T-helper 1 cell treated with Interleukin-12 subunit alpha and Interleukin-12 subunit beta and Interleukin-4 antibody, amounts not matched to agents 30 μg/mL and 1 μg/mL, for 36 hours (primary cell): ENCODE results near the gene WIZ.
"Not testable (repeated sequence)": the region's sequence is repeated elsewhere in the genome, so short reads cannot be mapped to it uniquely, and the experiment has no call there.

Source experiments
- H3K27ac Mint-ChIP-seq: one replicate; pipeline ENCODE4 v1.8.0; 2021; ENCODE audit warnings: mild to moderate bottlenecking, mixed read lengths
- H3K27me3 Mint-ChIP-seq: one replicate; pipeline ENCODE4 v1.8.0; 2021; ENCODE audit warnings: low read depth, mixed read lengths
- H3K36me3 Mint-ChIP-seq: one replicate; pipeline ENCODE4 v1.8.0; 2021; ENCODE audit warnings: low read depth, mixed read lengths
- H3K4me1 Mint-ChIP-seq: one replicate; pipeline ENCODE4 v1.8.0; 2021; ENCODE audit warnings: low read depth, mixed read lengths
- H3K4me3 Mint-ChIP-seq: one replicate; pipeline ENCODE4 v1.8.0; 2021; ENCODE audit warnings: mild to moderate bottlenecking, moderate library complexity, mixed read lengths
- H3K9me3 Mint-ChIP-seq: one replicate; pipeline ENCODE4 v1.8.0; 2021; ENCODE audit warnings: mixed read lengths

The WIZ gene

DNA sequence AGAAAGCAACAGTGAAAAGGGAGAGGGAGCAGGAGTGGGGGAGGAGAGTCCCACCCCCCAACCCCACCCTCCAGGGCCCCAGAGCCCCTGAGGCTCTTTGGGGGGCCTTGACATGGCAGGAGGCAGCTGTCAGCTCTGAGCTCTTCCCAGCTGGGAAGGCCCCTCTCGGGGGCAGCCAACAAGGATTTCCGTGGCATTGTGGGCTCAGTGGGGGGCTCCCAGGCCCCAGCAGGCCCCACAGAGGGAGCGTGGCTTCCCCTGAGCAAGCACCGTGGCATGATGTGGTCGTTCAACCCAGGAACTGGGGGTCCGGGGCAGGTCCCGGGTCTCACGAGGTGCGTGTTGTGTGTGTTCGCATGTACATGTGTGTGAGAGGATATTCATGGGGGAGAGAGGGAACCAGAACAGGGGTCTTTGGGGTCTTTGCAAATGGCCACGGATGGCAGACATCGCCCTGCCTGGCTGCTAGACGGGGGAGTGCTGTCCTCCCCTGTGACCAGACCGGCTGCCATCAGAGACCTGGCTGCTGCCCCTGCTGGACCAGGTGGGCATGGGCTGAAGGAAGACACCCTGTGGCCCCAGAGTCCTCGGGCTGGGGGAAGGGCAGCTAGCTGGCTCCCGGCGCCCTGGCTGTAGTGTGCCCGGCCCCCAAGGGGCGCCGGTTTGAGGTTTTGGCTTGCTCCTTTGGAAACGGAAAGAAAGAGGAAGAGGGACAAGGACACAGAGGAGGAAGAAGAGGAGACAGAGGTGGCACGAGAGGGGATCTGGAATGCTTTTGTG is 27.3 kb downstream of the WIZ start:
- Mint-ChIP-seq H3K4me1 (peaks cover 19% of the 10 kb centered on the region), H3K27ac (no peak overlapping the region), H3K36me3 (peaks cover 39% of the 10 kb centered on the region), H3K27me3 (no peaks in the 10 kb centered on the region), H3K4me3 (no peak overlapping the region), H3K9me3 (peaks cover 4% of the 10 kb centered on the region)

- Mint-ChIP-seq H3K4me3 (no peak overlapping the region), H3K27me3 (no peaks in the 10 kb centered on the region), H3K9me3 (peaks cover 4% of the 10 kb centered on the region), H3K36me3 (peaks cover 38% of the 10 kb centered on the region), H3K27ac (no peak overlapping the region), H3K4me1 (peaks cover 22% of the 10 kb centered on the region)
These were observed 28.0 kb downstream of the WIZ start for GRCh38 chr19:15421721-15422260.

- no peak overlapping the region for H3K4me3 Mint-ChIP-seq
- no peak overlapping the region for H3K27ac Mint-ChIP-seq
- H3K9me3 Mint-ChIP-seq = peaks cover 4% of the 10 kb centered on the region
- H3K27me3 Mint-ChIP-seq = no peaks in the 10 kb centered on the region
- peaks cover 27% of the 10 kb centered on the region for H3K4me1 Mint-ChIP-seq
- peaks cover 36% of the 10 kb centered on the region for H3K36me3 Mint-ChIP-seq
These were observed 28.5 kb downstream of the WIZ start for GRCh38 chr19:15421136-15421695.

- H3K4me1 Mint-ChIP-seq = peaks cover 25% of the 10 kb centered on the region
- H3K27ac Mint-ChIP-seq = no peak overlapping the region
- peaks cover 33% of the 10 kb centered on the region for H3K36me3 Mint-ChIP-seq
- peaks cover 4% of the 10 kb centered on the region for H3K9me3 Mint-ChIP-seq
- no peaks in the 10 kb centered on the region for H3K27me3 Mint-ChIP-seq
- H3K4me3 Mint-ChIP-seq = peak overlapping the region; percentile 99
These were observed 30.2 kb downstream of the WIZ start for GRCh38 chr19:15419413-15420025.

GRCh38 chr19:15418579-15419412 is 31.0 kb downstream of the WIZ start, which contains the start of gene AKAP8L:
Gene AKAP8L (minus strand): TSS chr19:15418988. CDS start chr19:15418923, 65 bp downstream.
- peak within 1 kb of the TSS; percentile 99 for H3K4me3 Mint-ChIP-seq
- H3K36me3 Mint-ChIP-seq = peaks cover 27% of the 10 kb centered on the region
- peaks cover 4% of the 10 kb centered on the region for H3K9me3 Mint-ChIP-seq
- peak within 1 kb of the TSS; percentile 99 for H3K27ac Mint-ChIP-seq
- H3K27me3 Mint-ChIP-seq = no peaks in the 10 kb centered on the region
- H3K4me1 Mint-ChIP-seq = peaks cover 25% of the 10 kb centered on the region

- Mint-ChIP-seq H3K27ac (peak overlapping the region; percentile 99), H3K27me3 (no peaks in the 10 kb centered on the region), H3K4me1 (peaks cover 27% of the 10 kb centered on the region), H3K36me3 (peaks cover 21% of the 10 kb centered on the region), H3K4me3 (peak overlapping the region; percentile 99), H3K9me3 (no peaks in the 10 kb centered on the region)
These were observed 31.6 kb downstream of the WIZ start for GRCh38 chr19:15418231-15418578.

DNA sequence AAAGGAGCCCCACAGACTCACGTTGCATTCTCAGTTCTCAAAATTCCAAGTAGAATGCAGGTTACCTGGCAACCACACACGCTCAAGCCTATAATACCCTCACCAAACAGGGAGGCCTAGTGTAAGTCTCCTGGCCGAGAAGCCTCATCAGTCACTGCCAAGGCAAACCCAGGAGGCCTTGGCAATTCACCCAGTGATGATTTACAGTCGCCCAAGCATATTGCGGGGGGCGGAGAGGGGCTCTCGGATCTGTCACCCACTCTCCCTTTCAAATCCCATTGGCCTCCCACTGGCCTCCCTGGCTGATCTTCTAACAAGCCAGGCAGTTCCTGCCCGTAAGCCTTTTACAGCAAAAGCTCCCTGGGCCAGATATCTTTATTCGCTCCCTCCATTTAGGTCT is 32.1 kb downstream of the WIZ start:
- peak overlapping the region; percentile 99 for H3K4me3 Mint-ChIP-seq
- peak overlapping the region; percentile 99 for H3K27ac Mint-ChIP-seq
- H3K36me3 Mint-ChIP-seq = peaks cover 16% of the 10 kb centered on the region
- H3K27me3 Mint-ChIP-seq = no peaks in the 10 kb centered on the region
- no peaks in the 10 kb centered on the region for H3K9me3 Mint-ChIP-seq
- peaks cover 31% of the 10 kb centered on the region for H3K4me1 Mint-ChIP-seq

DNA sequence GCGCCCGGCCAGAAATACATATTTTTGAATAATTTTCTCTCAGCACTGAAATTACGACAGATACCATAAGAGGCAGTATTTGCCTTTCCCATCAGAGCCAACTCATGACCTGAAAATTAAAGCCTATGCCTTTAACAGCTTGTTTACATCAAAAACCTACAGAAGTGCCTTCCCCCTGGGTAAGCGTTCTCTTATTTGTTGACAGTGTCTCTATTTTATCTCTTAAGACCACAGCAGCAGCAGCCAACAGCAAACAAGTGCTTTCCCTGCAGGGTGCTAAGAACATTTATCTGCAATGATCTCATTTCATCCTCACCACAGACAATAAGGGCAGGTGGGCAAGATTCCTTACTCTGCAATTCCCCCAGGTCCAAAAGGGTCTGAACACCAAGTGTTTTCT is 36.9 kb downstream of the WIZ start:
- peaks cover 20% of the 10 kb centered on the region for H3K4me1 Mint-ChIP-seq
- no peak overlapping the region for H3K4me3 Mint-ChIP-seq
- no peaks in the 10 kb centered on the region for H3K27me3 Mint-ChIP-seq
- no peaks in the 10 kb centered on the region for H3K9me3 Mint-ChIP-seq
- no peak overlapping the region for H3K27ac Mint-ChIP-seq
- peaks cover 7% of the 10 kb centered on the region for H3K36me3 Mint-ChIP-seq

GRCh38 chr19:15411351-15411750 is 38.4 kb downstream of the WIZ start:
- H3K27ac Mint-ChIP-seq, H3K4me3 Mint-ChIP-seq, H3K36me3 Mint-ChIP-seq: not testable (repeated sequence)

GRCh38 chr19:15404780-15405211 is 45.0 kb downstream of the WIZ start:
- H3K36me3 Mint-ChIP-seq = peaks cover 18% of the 10 kb centered on the region
- H3K4me1 Mint-ChIP-seq = peaks cover 11% of the 10 kb centered on the region
- H3K9me3 Mint-ChIP-seq = no peaks in the 10 kb centered on the region
- no peak overlapping the region for H3K27ac Mint-ChIP-seq
- no peaks in the 10 kb centered on the region for H3K27me3 Mint-ChIP-seq
- no peak overlapping the region for H3K4me3 Mint-ChIP-seq

More at GRCh38 chr19:15411351-15411750, 38.4 kb downstream of the WIZ start:
- peaks cover 15% of the 10 kb centered on the region for H3K4me1 Mint-ChIP-seq
- H3K27me3 Mint-ChIP-seq, H3K9me3 Mint-ChIP-seq: not testable (repeated sequence)

DNA sequence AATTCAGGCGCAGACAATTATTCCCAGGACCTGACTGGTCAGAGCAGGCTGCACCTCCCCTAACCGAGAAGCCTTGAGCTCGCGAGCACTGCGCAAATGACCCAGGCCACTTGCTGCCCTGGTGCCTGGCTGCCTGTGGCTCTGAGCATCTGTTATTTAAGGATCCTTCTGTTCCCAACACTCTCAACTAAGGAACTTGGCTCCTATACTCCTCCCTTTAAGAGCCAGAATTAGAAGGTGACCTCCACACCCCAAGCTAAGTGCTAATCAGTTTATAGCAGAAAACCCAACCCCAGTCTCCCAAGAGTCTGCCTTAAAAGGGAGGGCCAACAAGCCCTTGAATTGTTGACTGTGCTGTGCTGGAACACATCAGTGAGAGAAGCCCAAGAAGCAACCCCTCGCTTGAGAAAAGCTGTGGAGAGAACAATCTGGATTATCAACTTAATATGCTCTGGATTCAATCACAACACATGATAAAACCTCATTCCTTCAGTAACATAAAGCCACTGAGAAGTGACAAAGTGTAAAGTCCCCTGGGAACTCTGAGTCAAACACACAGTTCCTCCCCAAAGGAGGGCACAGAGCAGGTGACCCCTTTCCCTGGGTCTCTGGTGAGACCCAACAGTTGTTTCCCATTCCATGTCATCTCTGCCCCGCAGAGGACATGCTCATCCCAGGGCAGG is 45.5 kb downstream of the WIZ start:
- Mint-ChIP-seq H3K27ac (no peak overlapping the region), H3K4me1 (peaks cover 11% of the 10 kb centered on the region), H3K9me3 (no peaks in the 10 kb centered on the region), H3K4me3 (no peak overlapping the region), H3K27me3 (no peaks in the 10 kb centered on the region), H3K36me3 (peaks cover 18% of the 10 kb centered on the region)

GRCh38 chr19:15403151-15403531 is 46.6 kb downstream of the WIZ start:
- Mint-ChIP-seq H3K36me3 (peaks cover 20% of the 10 kb centered on the region), H3K9me3 (no peaks in the 10 kb centered on the region), H3K27ac (no peak overlapping the region), H3K27me3 (no peaks in the 10 kb centered on the region), H3K4me3 (no peak overlapping the region), H3K4me1 (peaks cover 11% of the 10 kb centered on the region)

DNA sequence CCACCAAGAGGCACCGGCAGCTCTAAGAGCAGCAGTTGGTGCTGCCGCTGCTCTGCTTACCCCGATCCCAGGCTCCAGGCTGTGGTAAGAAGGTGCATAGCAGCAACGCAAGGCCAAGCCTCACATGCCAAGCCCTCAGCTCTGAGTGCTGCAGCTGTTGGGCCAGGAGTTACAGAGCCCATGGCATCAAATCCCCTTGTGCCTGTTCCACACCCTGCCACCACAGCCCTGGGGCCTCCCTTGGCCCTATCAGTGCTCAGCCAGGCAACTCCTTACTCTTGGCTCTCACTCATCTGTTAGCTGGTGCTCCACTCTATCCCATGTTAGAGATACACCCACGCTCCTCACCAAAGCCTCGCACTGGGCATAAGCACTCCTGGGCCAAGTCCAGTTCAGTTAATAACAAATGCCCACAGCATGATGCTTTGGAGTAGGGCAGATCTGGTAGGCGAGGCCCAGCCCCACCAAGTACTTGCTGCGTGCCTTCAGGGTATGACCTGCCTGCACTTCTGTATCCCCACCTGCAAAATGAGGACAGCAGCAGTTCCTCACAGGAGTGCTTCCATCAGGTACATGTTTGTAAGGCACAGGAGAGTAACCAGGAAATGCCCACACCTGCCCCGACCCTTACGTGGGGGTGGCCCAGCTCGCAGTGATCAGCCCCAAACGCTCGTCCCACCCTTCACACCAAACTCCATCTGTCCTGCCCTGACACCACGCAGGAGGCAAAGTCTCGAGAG is 47.2 kb downstream of the WIZ start:
- no peaks in the 10 kb centered on the region for H3K9me3 Mint-ChIP-seq
- no peak overlapping the region for H3K27ac Mint-ChIP-seq
- H3K36me3 Mint-ChIP-seq = peaks cover 26% of the 10 kb centered on the region
- no peak overlapping the region for H3K4me3 Mint-ChIP-seq
- peaks cover 9% of the 10 kb centered on the region for H3K4me1 Mint-ChIP-seq
- H3K27me3 Mint-ChIP-seq = no peaks in the 10 kb centered on the region
